Left renal pelvis (tissue), 4 donors: ENCODE measurements around the gene TECPR2. TPM values are rescaled to one million over a fixed set of nuclear protein-coding genes. Genes with fewer than 3 reads are reported as not detected.
"Not testable (repeated sequence)": the region's sequence is repeated elsewhere in the genome, so short reads cannot be mapped to it uniquely, and the experiment has no call there.

Experiments
- DNase-seq, 4 donors: peaks; one replicate each; pipeline ENCODE4 v3.0.0-alpha.2; 2013; ENCODE audit warnings: low read depth in 4 of 4, low spot score in 3 of 4
- polyA plus RNA-seq, 4 donors: library from polyadenylated mRNA; unstranded; fragments of 120-200 nt; gene quantifications; one replicate each; pipeline ENCODE4 v1.2.1, GENCODE V29; 2013; ENCODE audit not compliant: insufficient read length in 4 of 4

Gene TECPR2
- 10 to 100 TPM; 15.0 to 18.7 (median 17.2) TPM for polyA plus RNA-seq

DNA sequence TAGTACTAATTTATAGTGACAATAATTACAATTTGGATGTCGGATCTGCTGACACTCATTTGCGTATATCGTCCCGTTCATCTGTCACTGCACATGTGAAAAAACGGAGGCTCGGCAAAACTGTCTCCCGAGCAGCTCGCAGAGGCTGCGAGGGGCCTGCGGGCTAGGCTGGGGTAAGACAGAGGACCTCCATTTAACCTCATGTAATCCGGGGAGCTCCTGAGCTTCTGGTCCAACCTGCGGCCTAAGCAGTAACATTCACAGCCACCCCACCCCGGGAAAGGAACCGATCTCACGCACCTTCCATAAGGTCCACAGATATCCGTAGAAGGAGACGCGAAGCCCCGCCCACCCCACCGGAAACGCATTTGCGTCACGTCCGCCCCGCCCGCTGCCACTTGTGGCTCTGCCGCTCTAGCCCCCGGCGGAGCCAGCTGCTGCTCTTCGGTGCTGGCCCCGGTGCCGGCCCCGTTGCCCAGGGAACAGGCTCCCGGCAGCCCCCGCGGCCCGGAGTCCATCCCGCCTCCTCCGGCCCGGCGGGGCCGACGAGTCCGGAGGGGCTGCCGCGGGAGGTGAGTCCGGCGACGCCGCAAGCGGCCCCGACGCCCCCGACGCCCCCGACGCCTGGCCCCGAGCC is at the start of gene TECPR2, which contains the start of gene CINP:
Gene TECPR2 (plus strand): TSS at position 397 of the 637 bp plus-strand sequence. CDS start 13,781 bp downstream, outside the sequence.
Gene CINP (minus strand): TSS at position 346 of the 637 bp plus-strand sequence. CDS start 39 bp downstream, at position 307.
- peak; percentile 83 to 92 (median 86) for DNase-seq

DNA sequence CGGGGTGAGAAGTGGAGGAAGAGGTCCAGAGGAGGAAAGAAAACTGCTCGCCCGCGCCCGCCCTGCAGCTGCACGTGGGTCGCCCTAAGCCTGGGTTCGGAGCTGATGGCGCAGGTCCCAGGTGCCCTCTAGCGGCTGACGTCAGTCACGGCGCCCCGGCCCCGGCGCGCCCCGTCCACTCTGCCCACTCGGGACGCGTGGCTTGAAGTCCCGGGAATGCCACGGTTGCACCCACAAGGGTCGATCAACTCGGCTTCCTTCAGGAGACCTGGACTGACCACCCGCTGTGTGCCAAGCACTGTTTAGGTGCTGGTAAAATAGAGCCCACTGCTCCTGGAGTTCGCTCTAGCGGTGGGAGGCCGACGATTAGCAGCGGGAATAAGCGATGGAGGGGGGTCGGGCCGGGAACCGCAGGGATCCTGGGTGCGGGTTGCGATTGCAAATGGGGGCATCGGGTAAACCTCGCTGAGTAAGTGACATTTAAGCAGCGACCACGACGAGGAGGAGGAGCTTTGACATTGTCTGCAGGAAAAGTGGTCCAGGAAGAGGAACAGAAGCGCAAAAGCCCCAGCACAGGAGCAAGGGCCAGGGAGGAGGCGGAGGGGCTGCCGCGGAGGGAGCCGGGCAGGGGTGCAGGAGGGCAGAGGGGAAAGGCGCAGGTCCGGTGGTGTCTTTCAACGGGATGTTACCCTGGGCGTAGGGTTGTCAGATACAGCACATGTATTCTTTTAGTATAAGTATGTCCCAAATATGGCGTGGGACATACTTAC is 48.3 kb upstream of the TECPR2 start:
- peak in 2 of 4 donors; percentile 64 to 72 for DNase-seq

- DNase-seq: no peak
These were observed 47.6 kb upstream of the TECPR2 start for GRCh38 chr14:102315121-102315520.

DNA sequence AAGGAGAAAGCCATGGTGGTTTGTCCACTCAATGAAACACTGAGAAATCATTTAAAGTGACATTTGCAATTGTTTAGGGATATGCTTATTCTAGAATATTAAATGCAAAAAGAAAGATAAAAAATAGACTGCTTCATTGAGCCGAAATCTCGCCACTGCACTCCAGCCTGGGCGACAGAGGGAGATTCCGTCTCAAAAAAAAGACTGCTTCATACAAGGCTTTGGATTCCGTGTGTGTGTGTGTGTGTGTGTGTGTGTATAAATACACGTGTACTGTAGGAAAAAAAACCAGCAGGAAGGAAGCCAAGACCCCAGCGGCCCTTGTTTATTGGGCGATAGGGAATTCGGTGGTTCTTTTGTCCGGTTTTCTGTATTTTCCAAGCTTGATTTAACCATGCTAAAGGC is 46.4 kb upstream of the TECPR2 start:
- DNase-seq: peak in 2 of 4 donors; percentile 49 to 53

DNA sequence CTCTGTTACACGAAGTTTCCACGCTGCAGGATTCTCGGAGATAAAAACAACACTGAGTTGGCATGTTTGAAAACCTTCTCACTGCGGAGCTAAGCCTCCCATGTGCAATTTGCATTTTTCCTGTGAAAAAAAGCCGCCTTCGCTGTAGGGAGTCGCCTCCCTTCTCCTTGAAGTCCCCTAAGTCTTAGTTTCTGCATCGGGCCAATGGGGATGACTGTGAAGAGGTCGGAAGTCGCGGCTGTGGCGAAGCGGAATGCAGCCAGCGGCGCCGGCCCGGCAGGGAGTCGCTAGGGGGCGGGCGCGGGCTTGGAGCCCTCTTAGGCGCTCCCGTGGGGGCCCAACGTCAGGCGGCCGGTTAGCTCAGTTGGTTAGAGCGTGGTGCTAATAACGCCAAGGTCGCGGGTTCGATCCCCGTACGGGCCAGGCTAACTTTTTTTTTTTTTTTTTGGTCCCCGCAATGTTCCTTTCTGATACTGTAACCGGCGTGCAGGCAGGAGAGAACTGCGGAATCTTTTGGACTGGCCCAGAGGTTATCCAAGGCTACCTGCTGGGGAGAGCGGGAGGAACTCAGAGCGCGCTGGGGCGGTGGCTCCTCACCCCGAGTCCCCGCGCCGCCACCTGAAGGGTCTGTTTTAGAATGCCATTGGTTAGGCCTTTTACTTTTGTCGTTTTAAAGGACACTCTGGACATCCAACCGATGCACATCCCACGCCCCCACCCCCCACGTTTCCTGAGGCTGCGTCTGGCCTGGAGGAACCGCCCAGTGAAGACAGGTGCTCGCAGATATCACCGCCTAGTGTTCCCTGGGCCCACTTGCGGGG is 45.8 kb upstream of the TECPR2 start:
- peak; percentile 72 to 82 (median 80) for DNase-seq

DNA sequence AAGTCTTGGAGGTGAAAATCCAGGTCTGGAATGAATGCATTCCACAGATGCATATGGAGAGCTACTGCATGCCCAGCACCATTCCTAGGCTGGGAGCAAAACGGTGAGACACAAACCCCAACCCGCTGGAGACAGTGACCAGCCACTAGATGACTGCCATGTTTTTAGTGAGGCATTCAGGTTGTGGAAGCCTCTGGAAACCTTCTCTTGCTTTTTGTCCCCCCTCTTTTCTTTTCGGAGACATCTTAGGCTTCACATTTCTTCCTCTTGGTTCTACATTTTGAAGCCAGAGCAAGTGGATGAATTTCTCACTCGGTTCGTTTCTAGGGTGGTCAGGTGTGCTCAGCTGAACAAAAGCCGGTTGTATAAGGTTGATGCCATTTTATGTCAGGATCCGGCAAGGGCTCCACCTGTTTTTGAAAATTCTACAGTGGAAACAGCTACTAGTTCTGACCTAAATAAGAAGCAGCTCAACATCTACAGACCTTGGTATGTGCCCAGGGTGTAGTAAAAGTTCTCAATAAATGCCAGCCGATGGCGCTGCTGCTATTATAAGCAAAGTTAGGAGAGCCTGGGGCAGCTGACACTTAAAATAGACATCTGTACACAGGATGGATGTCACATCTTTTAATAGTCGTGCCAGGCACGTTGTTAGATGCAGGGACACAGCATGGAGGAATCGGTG is 45.0 kb upstream of the TECPR2 start:
- no peak for DNase-seq

- no peak for DNase-seq
These were observed 43.9 kb upstream of the TECPR2 start for GRCh38 chr14:102318781-102319276.

- peak; percentile 71 to 84 (median 82) for DNase-seq
These were observed 43.2 kb upstream of the TECPR2 start, which contains the start of gene ZNF839 for GRCh38 chr14:102319351-102320032. Gene ZNF839 (plus strand): TSS chr14:102319746. CDS start chr14:102319766, 20 bp downstream.

DNA sequence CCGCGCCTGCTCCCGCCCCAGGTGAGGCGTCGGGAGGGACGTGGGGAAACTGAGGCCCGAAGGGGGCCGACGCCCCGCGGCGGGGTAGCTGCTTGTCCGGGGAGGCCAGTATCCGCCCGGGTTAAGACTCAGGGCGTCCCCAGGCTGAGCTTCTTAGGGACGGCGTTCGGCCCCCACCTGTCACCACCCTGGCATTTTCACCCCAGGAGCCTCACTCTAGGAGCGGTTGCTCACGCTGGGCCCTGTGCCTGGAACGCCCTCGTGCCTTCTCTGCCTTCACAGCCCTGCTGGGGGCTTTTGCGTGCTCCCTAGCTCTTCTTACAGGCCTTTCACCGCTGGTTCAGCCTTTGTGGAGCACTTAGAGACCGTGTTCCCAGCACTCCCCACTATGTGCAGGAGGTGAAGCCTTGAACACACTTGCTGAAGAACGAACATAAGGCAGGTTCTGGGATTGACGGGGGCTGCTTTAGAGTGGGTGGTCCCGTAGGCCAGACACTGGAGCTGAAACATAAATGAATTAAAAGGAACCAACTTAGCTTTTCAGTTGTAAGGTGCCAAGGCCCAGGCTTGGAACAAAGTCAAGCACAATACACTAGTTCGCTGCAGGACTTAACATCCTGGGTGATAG is 42.6 kb upstream of the TECPR2 start:
- no peak for DNase-seq

GRCh38 chr14:102320671-102321455 is 41.9 kb upstream of the TECPR2 start:
- no peak for DNase-seq

GRCh38 chr14:102321456-102322422 is 41.0 kb upstream of the TECPR2 start:
- no peak for DNase-seq

- DNase-seq: no peak
These were observed 39.6 kb upstream of the TECPR2 start for GRCh38 chr14:102323102-102323501.

- no peak for DNase-seq
These were observed 36.9 kb upstream of the TECPR2 start for GRCh38 chr14:102325791-102326345.

- DNase-seq: no peak
These were observed 36.2 kb upstream of the TECPR2 start for GRCh38 chr14:102326583-102326982.

DNA sequence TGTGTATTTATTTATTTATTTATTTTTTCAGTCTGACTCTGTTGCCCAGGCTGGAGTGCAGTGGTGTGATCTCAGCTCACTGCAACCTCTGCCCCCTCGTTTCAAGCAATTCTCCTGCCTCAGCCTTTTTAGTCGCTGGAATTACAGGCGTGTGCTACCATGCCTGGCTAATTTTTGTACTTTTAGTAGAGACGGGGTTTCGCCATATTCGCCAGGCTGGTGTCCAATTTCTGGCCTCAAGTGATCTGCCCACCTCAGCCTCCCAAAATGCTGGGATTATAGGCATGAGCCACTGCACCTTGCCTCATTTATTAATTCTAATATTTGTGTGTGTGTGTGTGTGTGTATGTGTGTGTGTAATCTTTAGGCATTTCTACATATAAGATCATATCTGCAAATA is 33.4 kb upstream of the TECPR2 start:
- not testable (repeated sequence) for DNase-seq

GRCh38 chr14:102330806-102331205 is 31.9 kb upstream of the TECPR2 start:
- no peak for DNase-seq

DNA sequence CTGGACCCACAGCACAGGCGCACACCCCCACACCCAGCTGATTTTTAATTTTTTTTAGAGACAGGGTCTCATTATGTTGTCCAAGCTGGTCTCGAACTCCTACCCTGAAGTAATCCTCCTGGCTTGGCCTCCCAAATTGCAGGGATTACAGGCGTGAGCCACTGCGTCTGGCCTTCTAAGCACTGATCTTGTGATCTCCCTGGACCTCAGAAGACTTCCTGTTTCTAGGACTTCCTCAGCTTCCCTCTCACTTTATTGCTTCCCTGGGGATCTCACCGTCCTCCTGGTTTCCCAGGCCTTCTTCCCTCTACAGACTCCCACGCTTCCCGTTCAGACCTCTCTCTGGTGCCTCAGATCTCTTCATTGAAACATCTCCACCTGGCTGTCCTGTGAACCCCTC is 29.4 kb upstream of the TECPR2 start:
- DNase-seq: no peak
